Skeletal muscle tissue (tissue), 4 donors: ENCODE results near the gene GYS1. TPM values are rescaled to one million over a fixed set of nuclear protein-coding genes. Genes with fewer than 3 reads are reported as not detected.
"Not testable (repeated sequence)": the region's sequence is repeated elsewhere in the genome, so short reads cannot be mapped to it uniquely, and the experiment has no call there.

Experiments
- H3K27ac ChIP-seq: one replicate; pipeline ENCODE4 v1.7.0; 2013; ENCODE audit warnings: mild to moderate bottlenecking, low read depth, low read length, inconsistent platforms
- H3K27me3 ChIP-seq, 3 donors: one replicate each; pipeline ENCODE4 v1.7.0; 2013; ENCODE audit warnings: low read length in 3 of 3; ENCODE audit not compliant: control insufficient read depth in 3 of 3, insufficient read depth in 3 of 3
- H3K36me3 ChIP-seq, 3 donors: one replicate each; pipeline ENCODE4 v1.7.0; 2013; ENCODE audit warnings: low read length in 3 of 3; ENCODE audit not compliant: control insufficient read depth in 3 of 3, insufficient read depth in 3 of 3
- H3K4me1 ChIP-seq, 3 donors: one replicate each; pipeline ENCODE4 v1.7.0; 2013; ENCODE audit warnings: low read length in 3 of 3, mild to moderate bottlenecking in 3 of 3; ENCODE audit not compliant: control insufficient read depth in 3 of 3, insufficient read depth in 3 of 3
- H3K4me3 ChIP-seq, 3 donors: one replicate each; pipeline ENCODE4 v1.7.0; 2013; ENCODE audit warnings: low read length in 3 of 3
- H3K9ac ChIP-seq, 3 donors: one replicate each; pipeline ENCODE4 v1.7.0; 2013; ENCODE audit warnings: low read length in 3 of 3, mild to moderate bottlenecking in 3 of 3, moderate library complexity in 2 of 3, low read depth in 1 of 3
- H3K9me3 ChIP-seq, 3 donors: one replicate each; pipeline ENCODE4 v1.7.0; 2013; ENCODE audit warnings: low read length in 3 of 3; ENCODE audit not compliant: control insufficient read depth in 3 of 3
- total RNA-seq: library from RNA; depleted of rRNA; stranded (reverse); fragments of >200 nt; gene quantifications from one replicate; pipeline ENCODE4 v1.2.3, GENCODE V29; 2014
- donor health status: Osteomylitis.

The GYS1 gene
- total RNA-seq, 1 donor from 2014 or later = 42.8 TPM

DNA sequence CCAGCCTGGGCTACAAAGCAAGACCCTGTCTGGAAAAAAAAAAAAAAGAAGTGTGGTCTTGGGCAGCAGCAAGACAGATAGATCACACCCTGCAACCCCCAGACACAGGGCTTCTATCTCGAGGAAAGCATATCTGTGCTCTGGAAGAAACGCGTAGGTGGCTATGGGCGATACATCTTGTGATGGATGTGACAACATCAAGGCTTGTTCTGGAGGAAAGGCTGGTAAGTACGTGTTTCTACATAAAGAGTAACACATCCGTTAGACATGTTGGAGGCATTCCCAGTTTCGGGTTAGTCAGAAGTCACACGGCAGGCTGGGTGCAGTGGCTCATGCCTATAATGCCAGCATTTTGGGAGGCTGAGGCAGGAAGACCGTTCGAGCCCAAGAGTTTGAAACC is 66.2 kb downstream of the GYS1 start:
- Histone ChIP-seq H3K9ac (no peak overlapping the region), H3K4me3 (no peak overlapping the region), H3K36me3 (peaks cover 7 to 10% (median 9%) of the 10 kb centered on the region in 3 donors), H3K27me3 (no peaks in the 10 kb centered on the region), H3K4me1 (peaks cover 0 to 4% (median 0%) of the 10 kb centered on the region in 3 donors), H3K9me3 (no peaks in the 10 kb centered on the region), H3K27ac (no peak overlapping the region)

DNA sequence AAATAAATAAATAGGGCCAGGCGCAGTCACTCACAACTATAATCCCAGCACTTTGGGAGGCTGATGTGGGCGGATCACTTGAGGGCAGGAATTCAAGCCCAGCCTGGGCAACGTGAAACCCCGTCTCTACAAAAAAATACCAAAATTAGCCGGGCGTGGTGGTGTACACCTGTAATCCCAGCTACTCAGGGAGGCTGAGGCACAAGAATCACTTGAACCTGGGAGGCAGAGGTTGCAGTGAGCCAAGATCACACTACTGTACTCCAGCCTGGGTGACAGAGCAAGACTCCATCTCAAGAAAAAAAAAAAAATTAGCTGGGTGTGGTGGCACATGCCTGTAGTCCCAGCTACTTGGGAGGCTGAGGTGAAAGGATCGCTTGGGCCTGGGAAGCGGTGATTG is 67.2 kb downstream of the GYS1 start:
- not testable (repeated sequence) for H3K9me3 ChIP-seq, H3K4me1 ChIP-seq, H3K9ac ChIP-seq, H3K4me3 ChIP-seq, H3K27ac ChIP-seq, H3K27me3 ChIP-seq
- H3K36me3 ChIP-seq = peaks cover 16 to 19% (median 18%) of the 10 kb centered on the region in 3 donors

DNA sequence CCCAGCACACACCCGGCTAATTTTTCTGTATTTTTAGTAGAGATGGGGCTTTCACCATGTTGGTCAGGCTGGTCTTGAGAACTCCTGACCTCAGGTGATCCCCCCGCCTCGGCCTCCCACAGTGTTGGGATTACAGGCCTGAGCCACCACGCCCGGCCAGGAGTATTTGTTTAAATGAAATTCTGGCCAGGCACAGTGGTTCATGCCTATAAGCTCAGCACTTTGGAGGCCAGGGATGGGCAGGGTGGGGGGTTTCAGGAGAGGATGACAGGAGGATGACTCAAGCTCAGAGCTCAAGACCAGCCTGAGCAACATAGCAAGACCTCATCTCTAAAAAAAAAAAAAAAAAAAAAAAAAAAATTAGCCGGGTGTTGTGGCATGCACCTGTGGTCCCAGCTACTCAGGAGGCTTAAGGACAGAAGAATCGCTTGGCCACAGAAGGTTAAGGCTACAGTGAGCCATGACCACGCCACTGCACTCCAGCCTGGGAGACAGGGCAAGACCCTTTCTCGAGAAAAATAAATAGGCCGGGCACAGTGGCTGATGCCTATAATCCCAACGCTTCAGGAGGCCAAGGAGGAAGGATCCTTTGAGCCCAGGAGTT is 67.8 kb downstream of the GYS1 start:
- Histone ChIP-seq H3K9me3 (no peaks in the 10 kb centered on the region), H3K9ac (no peak overlapping the region), H3K36me3 (peaks cover 19 to 23% (median 21%) of the 10 kb centered on the region in 3 donors), H3K4me3 (no peak overlapping the region), H3K4me1 (peaks cover 0 to 4% (median 0%) of the 10 kb centered on the region in 3 donors), H3K27ac (no peak overlapping the region), H3K27me3 (no peaks in the 10 kb centered on the region)

DNA sequence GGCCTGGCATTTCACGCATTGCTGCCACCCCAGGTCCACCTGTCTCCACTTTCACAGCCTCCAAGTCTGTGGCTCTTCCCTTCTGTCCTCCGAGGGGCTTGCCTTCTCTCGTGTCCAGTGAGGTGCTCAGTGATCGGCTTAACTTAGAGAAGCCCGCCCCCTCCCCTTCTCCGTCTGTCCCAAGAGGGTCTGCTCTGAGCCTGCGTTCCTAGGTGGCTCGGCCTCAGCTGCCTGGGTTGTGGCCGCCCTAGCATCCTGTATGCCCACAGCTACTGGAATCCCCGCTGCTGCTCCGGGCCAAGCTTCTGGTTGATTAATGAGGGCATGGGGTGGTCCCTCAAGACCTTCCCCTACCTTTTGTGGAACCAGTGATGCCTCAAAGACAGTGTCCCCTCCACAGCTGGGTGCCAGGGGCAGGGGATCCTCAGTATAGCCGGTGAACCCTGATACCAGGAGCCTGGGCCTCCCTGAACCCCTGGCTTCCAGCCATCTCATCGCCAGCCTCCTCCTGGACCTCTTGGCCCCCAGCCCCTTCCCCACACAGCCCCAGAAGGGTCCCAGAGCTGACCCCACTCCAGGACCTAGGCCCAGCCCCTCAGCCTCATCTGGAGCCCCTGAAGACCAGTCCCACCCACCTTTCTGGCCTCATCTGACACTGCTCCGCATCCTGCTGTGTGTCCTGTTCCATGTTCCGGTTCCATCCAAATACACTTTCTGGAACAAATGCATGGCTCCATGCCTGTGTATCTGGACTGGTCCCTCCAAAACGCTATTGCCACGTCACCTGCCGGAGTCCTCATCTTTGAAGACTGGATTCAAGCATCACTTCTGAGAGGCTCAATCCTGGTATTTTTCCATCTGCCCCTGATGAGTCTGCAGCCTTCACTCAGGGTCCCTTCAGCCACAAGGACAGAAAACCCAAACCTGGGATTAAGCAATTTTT is 70.3 kb downstream of the GYS1 start:
- H3K9ac ChIP-seq = no peak overlapping the region
- no peaks in the 10 kb centered on the region for H3K27me3 ChIP-seq
- no peak overlapping the region for H3K27ac ChIP-seq
- no peak overlapping the region for H3K4me3 ChIP-seq
- no peaks in the 10 kb centered on the region for H3K9me3 ChIP-seq
- H3K4me1 ChIP-seq = peaks cover 0 to 4% (median 0%) of the 10 kb centered on the region in 3 donors
- peaks cover 34 to 40% (median 38%) of the 10 kb centered on the region in 3 donors for H3K36me3 ChIP-seq

DNA sequence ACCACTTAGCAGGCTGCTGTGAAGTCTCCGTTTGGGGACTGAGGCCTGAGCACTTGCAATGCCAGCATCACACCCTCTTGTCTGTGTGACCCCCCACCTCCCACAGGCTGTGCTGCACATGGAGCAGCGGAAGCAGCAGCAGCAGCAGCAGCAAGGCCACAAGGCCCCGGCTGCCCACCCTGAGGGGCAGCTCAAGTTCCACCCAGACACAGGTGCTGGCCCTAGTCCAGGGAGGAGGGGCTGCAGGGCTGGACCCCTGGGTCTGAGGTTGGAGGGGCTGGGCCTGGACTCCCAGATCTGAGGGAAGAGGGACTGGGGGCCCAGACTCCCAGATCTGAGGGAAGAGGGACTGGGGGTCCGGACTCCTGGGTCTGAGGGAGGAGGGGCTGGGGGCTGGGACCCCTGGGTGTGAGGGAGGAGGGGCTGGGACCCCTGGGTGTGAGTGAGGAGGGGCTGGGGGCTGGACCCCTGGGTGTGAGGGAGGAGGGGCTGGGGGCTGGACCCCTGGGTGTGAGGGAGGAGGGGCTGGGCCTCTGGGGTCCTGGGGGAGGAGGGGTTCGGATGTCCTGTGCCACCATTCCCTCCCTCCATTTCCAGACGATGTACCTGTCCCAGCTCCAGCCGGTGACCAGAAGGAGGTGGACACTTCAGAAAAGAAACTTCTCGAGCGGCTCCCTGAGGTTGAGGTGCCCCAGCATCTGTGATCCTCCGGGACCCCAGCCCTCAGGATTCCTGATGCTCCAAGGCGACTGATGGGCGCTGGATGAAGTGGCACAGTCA is 71.2 kb downstream of the GYS1 start:
- peaks cover 35 to 40% (median 39%) of the 10 kb centered on the region in 3 donors for H3K36me3 ChIP-seq
- peaks cover 0 to 2% (median 0%) of the 10 kb centered on the region in 3 donors for H3K4me1 ChIP-seq
- no peaks in the 10 kb centered on the region for H3K27me3 ChIP-seq
- H3K4me3 ChIP-seq = no peak overlapping the region
- no peaks in the 10 kb centered on the region for H3K9me3 ChIP-seq
- no peak overlapping the region for H3K9ac ChIP-seq
- no peak overlapping the region for H3K27ac ChIP-seq

DNA sequence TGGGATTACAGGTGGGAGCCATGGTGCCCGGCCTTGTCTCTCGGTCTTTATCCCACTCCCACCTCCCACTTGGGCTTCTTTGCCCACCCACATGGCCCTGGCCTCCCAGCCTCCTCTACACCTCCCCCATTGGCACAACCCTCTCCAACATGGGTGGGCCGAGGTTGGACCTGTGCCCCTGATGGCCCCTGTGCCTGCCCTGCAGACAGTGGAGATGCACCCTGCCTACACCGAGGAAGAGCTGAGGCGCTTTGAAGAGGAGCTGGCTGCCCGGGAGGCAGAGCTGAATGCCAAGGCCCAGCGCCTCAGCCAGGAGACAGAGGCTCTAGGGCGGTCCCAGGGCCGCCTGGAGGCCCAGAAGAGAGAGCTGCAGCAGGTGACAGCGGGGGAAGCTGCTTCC is 72.2 kb downstream of the GYS1 start:
- Histone ChIP-seq H3K9ac (no peak overlapping the region), H3K36me3 (peaks cover 38 to 43% (median 42%) of the 10 kb centered on the region in 3 donors), H3K27me3 (no peaks in the 10 kb centered on the region), H3K27ac (no peak overlapping the region), H3K4me3 (no peak overlapping the region), H3K9me3 (no peaks in the 10 kb centered on the region), H3K4me1 (no peaks in the 10 kb centered on the region)

DNA sequence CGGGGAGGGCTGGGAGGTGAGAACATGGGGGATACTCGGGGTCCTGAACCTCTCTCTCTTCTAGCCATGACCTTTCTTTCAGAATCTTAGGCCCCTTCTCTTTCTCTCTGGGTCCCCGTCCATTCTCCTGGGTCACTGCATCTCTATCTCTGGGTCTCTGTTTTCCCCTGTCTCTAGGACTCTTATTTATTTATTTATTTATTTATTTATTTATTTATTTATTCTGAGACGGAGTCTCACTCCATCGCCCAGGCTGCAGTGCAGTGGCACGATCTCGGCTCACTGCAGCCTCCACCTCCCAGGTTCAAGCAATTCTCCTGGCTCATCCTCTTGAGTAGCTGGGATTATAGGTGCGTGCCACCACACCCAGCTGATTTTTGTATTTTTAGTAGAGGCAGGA is 73.8 kb downstream of the GYS1 start:
- not testable (repeated sequence) for H3K9me3 ChIP-seq, H3K27me3 ChIP-seq, H3K27ac ChIP-seq, H3K4me1 ChIP-seq, H3K4me3 ChIP-seq, H3K9ac ChIP-seq
- H3K36me3 ChIP-seq = peaks cover 48 to 55% (median 52%) of the 10 kb centered on the region in 3 donors

DNA sequence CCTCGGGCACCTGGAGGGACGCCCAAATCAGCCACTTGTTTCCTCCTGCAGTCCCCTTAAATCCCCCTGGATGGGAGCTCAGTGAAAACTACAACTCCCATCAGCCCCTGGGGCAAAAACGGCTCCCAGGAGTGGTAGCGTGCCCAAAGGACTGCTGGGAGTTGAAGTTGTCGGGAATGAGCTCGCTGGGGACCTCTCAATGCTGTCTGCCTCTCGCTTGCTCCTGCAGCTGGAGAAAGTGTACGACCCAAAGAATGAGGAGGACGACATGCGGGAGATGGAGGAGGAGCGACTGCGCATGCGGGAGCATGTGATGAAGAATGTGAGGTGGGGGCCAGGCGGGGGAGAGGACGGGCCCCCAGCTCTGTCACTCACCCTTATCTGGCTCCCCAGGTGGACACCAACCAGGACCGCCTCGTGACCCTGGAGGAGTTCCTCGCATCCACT is 74.3 kb downstream of the GYS1 start:
- Histone ChIP-seq H3K36me3 (peaks cover 50 to 59% (median 55%) of the 10 kb centered on the region in 3 donors), H3K9ac (no peak overlapping the region), H3K4me3 (no peak overlapping the region), H3K9me3 (no peaks in the 10 kb centered on the region), H3K4me1 (no peaks in the 10 kb centered on the region), H3K27me3 (no peaks in the 10 kb centered on the region), H3K27ac (no peak overlapping the region)
